ENCODE data around the gene POLR3E.

DNA sequence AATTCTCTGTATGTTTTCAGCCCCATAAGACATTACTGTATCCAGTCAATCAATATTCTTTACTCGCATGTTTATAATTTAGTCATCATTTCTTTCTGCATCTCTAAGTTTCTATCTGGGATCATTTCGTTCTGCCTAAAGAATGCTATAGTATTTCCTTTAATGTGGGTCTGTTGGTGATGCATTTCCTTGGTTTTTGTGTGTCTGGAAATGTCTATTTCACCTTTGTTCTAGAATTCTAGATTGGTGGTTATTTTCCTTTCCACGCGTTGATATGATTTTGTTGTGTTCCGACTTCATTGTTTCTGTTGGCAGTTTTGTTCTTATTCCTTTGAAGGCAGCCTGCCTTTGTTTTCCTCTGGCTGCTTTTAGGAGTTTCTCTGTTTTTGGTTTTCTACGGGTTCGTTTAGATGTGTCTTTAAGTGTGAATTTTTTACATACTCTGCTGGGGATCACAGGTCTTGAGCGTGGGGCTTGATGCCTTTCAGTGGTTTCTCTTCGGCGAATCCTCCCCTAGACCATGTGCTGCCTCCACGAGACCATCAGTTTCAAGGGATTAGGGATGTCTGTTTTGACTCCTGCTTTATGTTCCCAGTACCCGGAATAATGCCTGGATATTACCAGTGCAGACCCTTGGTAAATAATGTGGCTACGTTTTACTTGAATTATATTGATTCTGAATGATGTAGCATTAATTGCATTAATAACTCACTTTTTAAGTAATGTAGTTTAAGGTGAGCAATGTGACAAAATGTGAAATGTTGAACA, 23.5 kb downstream of the POLR3E start:
- no peak for TF ChIP-seq POLR2A (IDR thresholded peaks at IDR 0.05)
- TF ChIP-seq, protein P1, sequence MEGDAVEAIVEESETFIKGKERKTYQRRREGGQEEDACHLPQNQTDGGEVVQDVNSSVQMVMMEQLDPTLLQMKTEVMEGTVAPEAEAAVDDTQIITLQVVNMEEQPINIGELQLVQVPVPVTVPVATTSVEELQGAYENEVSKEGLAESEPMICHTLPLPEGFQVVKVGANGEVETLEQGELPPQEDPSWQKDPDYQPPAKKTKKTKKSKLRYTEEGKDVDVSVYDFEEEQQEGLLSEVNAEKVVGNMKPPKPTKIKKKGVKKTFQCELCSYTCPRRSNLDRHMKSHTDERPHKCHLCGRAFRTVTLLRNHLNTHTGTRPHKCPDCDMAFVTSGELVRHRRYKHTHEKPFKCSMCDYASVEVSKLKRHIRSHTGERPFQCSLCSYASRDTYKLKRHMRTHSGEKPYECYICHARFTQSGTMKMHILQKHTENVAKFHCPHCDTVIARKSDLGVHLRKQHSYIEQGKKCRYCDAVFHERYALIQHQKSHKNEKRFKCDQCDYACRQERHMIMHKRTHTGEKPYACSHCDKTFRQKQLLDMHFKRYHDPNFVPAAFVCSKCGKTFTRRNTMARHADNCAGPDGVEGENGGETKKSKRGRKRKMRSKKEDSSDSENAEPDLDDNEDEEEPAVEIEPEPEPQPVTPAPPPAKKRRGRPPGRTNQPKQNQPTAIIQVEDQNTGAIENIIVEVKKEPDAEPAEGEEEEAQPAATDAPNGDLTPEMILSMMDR (IDR thresholded peaks at IDR 0.05) = no peak
